Astrocyte (in vitro differentiated cells and primary cell): ENCODE measurements around the gene TSC22D3.

Source experiments
- CTCF ChIP-seq: IDR thresholded peaks from 2 replicates; pipeline ENCODE4 v1.5.1; 2011; ENCODE audit warnings: low read depth, mild to moderate bottlenecking, inconsistent platforms, low read length, moderate library complexity; ENCODE audit not compliant: insufficient read depth
- EZH2 ChIP-seq: IDR thresholded peaks from 2 replicates; pipeline ENCODE4 v1.6.1; 2012; ENCODE audit warnings: mild to moderate bottlenecking, low read length, inconsistent platforms; ENCODE audit not compliant: insufficient read depth

- TF ChIP-seq CTCF (no peak), EZH2 (no peak)
These were observed 63.1 kb downstream of the TSC22D3 start for GRCh38 chrX:107712231-107713202.
